K562 (cell line): ENCODE results near the gene COQ2. TPM values are rescaled to one million over a fixed set of nuclear protein-coding genes. Genes with fewer than 3 reads are reported as not detected.

Source experiments
- ATAC-seq: fragments of 200-7000 bp; cut with Tn5 transposase; 3 replicates; pipeline ENCODE4 v1.9.1; 2020; ENCODE audit warnings: moderate library complexity
- BruUV-seq: library from RNA; stranded (reverse); fragments of 400-500 nt; replicated peaks from 2 replicates; lab custom pipeline; 2021; lab: Mats Ljungman, UMichigan
- CTCF ChIA-PET: fragments of 300-600 bp; formaldehyde crosslinking; extraction: SDS; loops from one replicate; lab custom pipeline; 2021; ENCODE audit warnings: low intra/inter-chr PET ratio; lab: Yijun Ruan, JAX
- POLR2A ChIA-PET: fragments of 300-600, 350-650 bp; sonication (Branson Sonifier 250); formaldehyde crosslinking; extraction: SDS; loops from one replicate; lab custom pipeline; 2021; ENCODE audit warnings: antibody characterized with exemption, inconsistent platforms; lab: Yijun Ruan, JAX
- DNase-seq, 4 experiments: peaks; one replicate each; pipeline versions ENCODE4 v3.0.0 to v3.0.0-alpha.2; 2011 to 2018; ENCODE audit warnings: low spot score in 3 of 4, mixed read lengths in 3 of 4; ENCODE audit errors: extremely low read depth in 1 of 4
- FAIRE-seq: peaks from 2 replicates; lab custom pipeline; 2011; peaks lifted over from hg19 to GRCh38; lab: Jason Lieb, UNC
- H2AFZ ChIP-seq: 2 replicates; pipeline ENCODE4 v1.6.0; 2011; ENCODE audit warnings: low read depth, low read length, control low read depth, inconsistent platforms
- H3K27ac ChIP-seq: fragments of 200-600 bp; 3 replicates; pipeline ENCODE4 v1.8.0; 2011; ENCODE audit warnings: low read depth, mild to moderate bottlenecking, control low read depth, inconsistent platforms, low read length, moderate library complexity, mixed read lengths; ENCODE audit errors: extremely low read depth
- H3K27me3 ChIP-seq, 2 experiments: fragments of 300-600 bp in 1 of 2; 2 replicates in 1 of 2; 3 replicates in 1 of 2; pipeline versions ENCODE4 v1.6.0 to v1.8.0; 2011; ENCODE audit warnings: inconsistent platforms in 2 of 2, low read length in 2 of 2, mild to moderate bottlenecking in 1 of 2, mixed read lengths in 1 of 2, moderate library complexity in 1 of 2; ENCODE audit not compliant: control insufficient read depth in 2 of 2, insufficient read depth in 2 of 2
- H3K36me3 ChIP-seq: fragments of 300-600 bp; 3 replicates; pipeline ENCODE4 v1.8.0; 2011; ENCODE audit warnings: mild to moderate bottlenecking, low read length, inconsistent platforms; ENCODE audit not compliant: control insufficient read depth, insufficient read depth
- H3K4me1 ChIP-seq, 2 experiments: fragments of 200-600 bp in 1 of 2; replicated peaks in 1 of 2; 2 replicates in 1 of 2; 3 replicates in 1 of 2; pipeline versions ENCODE4 v1.5.1 to v1.8.0; 2011; ENCODE audit warnings: inconsistent platforms in 2 of 2, low read length in 2 of 2, mild to moderate bottlenecking in 1 of 2, mixed read lengths in 1 of 2, moderate library complexity in 1 of 2; ENCODE audit not compliant: control insufficient read depth in 2 of 2, insufficient read depth in 2 of 2
- H3K4me2 ChIP-seq: 2 replicates; pipeline ENCODE4 v1.6.1; 2011; ENCODE audit warnings: low read length, control low read depth, inconsistent platforms, mixed read lengths; ENCODE audit not compliant: insufficient read depth
- H3K4me3 ChIP-seq: fragments of 200-600 bp; sonication (generic), shearing (Covaris generic); 2 replicates; pipeline ENCODE4 v1.5.1; 2016; ENCODE audit warnings: control low read depth, inconsistent platforms
- H3K79me2 ChIP-seq: fragments of 200-600 bp; 3 replicates; pipeline ENCODE4 v1.8.0; 2011; ENCODE audit warnings: low read length, inconsistent platforms; ENCODE audit not compliant: control insufficient read depth, insufficient read depth
- H3K9ac ChIP-seq, 2 experiments: 2 replicates each; pipeline versions ENCODE4 v1.6.0 to v1.6.1; 2011; ENCODE audit warnings: low read depth in 2 of 2, low read length in 2 of 2, control low read depth in 1 of 2, inconsistent platforms in 1 of 2, mild to moderate bottlenecking in 1 of 2, mixed read lengths in 1 of 2; ENCODE audit not compliant: insufficient read depth in 1 of 2
- H3K9me1 ChIP-seq: one replicate; pipeline ENCODE4 v1.6.0; 2011; ENCODE audit warnings: inconsistent platforms, mild to moderate bottlenecking, low read length, moderate library complexity; ENCODE audit not compliant: control insufficient read depth, insufficient read depth
- H3K9me3 ChIP-seq: replicated peaks from 2 replicates; pipeline ENCODE4 v1.5.1; 2011; ENCODE audit warnings: low read depth, low read length, inconsistent platforms; ENCODE audit not compliant: control insufficient read depth, insufficient read depth
- H4K20me1 ChIP-seq: replicated peaks from 2 replicates; pipeline ENCODE4 v1.6.1; 2011; ENCODE audit warnings: low read length, inconsistent platforms, mixed read lengths; ENCODE audit not compliant: control insufficient read depth, insufficient read depth
- ELF4 ChIP-seq: fragments of 450-650 bp; formaldehyde crosslinking; IDR thresholded peaks from 2 replicates; pipeline ENCODE4 v1.4.0; 2022; ENCODE audit warnings: missing genetic modification characterization
- FOXJ2 ChIP-seq: fragments of 200-800 bp; sonication (Bioruptor generic); IDR thresholded peaks from 2 replicates; pipeline ENCODE4 v1.6.1; 2016; ENCODE audit warnings: missing genetic modification characterization, missing compliant biosample characterization
- LARP7 ChIP-seq: fragments of 450-650 bp; IDR thresholded peaks from 2 replicates; pipeline ENCODE4 v1.6.1; 2016
- MTF1 ChIP-seq: fragments of 250-450 bp; sonication (Bioruptor Pico); IDR thresholded peaks from 2 replicates; pipeline ENCODE4 v1.9.0; 2021; ENCODE audit warnings: moderate library complexity, mild to moderate bottlenecking, inconsistent platforms, borderline replicate concordance
- NFATC3 ChIP-seq: fragments of 450-650 bp; IDR thresholded peaks from 2 replicates; pipeline ENCODE4 v1.6.1; 2017; ENCODE audit warnings: mild to moderate bottlenecking
- NFE2L1 ChIP-seq: fragments of 450-650 bp; IDR thresholded peaks from 2 replicates; pipeline ENCODE4 v1.6.1; 2016; ENCODE audit warnings: missing genetic modification characterization, low read depth, mild to moderate bottlenecking, missing compliant biosample characterization, moderate library complexity, borderline replicate concordance
- RFX7 ChIP-seq: fragments of 250-450 bp; sonication (Bioruptor Pico); IDR thresholded peaks from 2 replicates; pipeline ENCODE4 v1.5.1; 2021; ENCODE audit warnings: mild to moderate bottlenecking
- SIX5 ChIP-seq, 2 experiments: IDR thresholded peaks; 2 replicates each; pipeline ENCODE4 v1.6.1; 2011; ENCODE audit warnings: low read length in 2 of 2, borderline replicate concordance in 1 of 2, low read depth in 1 of 2, mild to moderate bottlenecking in 1 of 2, moderate library complexity in 1 of 2; ENCODE audit not compliant: insufficient read depth in 1 of 2
- WGBS: fragments of 100-300 bp; shearing (Covaris generic); methylation state at CpG from one replicate; pipeline ENCODE4 v1.1.6; 2016; ENCODE audit warnings: low coverage, mixed read lengths; ENCODE audit not compliant: insufficient coverage; ENCODE audit errors: missing lambda C conversion rate; 5-methylcytosine and 5-hydroxymethylcytosine counted together
- in situ Hi-C: fragments of 300-500 bp; cut with MboI; formaldehyde crosslinking; loops from 4 replicates; pipeline ENCODE4 v1.15.0; 2018; ENCODE audit warnings: inconsistent platforms, mixed read lengths
- intact Hi-C: fragments of 100-400 bp; cut with micrococcal nuclease; formaldehyde crosslinking; loops from 2 replicates; pipeline ENCODE4 v1.14.2; 2022
- polyA plus RNA-seq, 8 experiments: library from polyadenylated mRNA; depleted of rRNA in 4 of 8; stranded (reverse) in 5 of 8; unstranded in 3 of 8; fragments of >200 nt; fragmentation: Nextera tagmentation in 2 of 8; fragmentation: Illumina TruSeq in 1 of 8; extraction: Ambion mirVana in 2 of 8; extraction: Trizol in 1 of 8; gene quantifications; 2 replicates each; pipeline versions ENCODE4 v1.2.1 to v1.2.3, GENCODE V29; 2011 to 2014; ENCODE audit warnings: inconsistent platforms in 1 of 8, missing spikeins in 1 of 8
- total RNA-seq, 7 experiments: library from RNA; depleted of rRNA in 6 of 7; stranded (reverse); fragments of >200 nt in 6 of 7; fragmentation: Illumina TruSeq in 2 of 7; extraction: Trizol in 2 of 7; gene quantifications; 2 replicates each; pipeline versions ENCODE4 v1.2.1 to v1.2.3, GENCODE V29; 2011 to 2021; ENCODE audit warnings: low replicate concordance in 1 of 7
- TF ChIP-seq, protein P1 (sequence below): sonication (generic); formaldehyde crosslinking; IDR thresholded peaks from 2 replicates; pipeline ENCODE4 v1.8.1; 2023; ENCODE audit warnings: mild to moderate bottlenecking, missing genetic modification reagents
- TF ChIP-seq, protein P2 (sequence below): fragments of 250-450 bp; sonication (Bioruptor Pico); IDR thresholded peaks from 2 replicates; pipeline ENCODE4 v1.9.0; 2021; ENCODE audit warnings: mild to moderate bottlenecking

The COQ2 gene
- total and polyA plus RNA-seq, 9 of the 15 experiments (the other 6 are each of a cell fraction or from before 2014, with no cell fraction given) = 1.9 to 13.5 (median 11.8) TPM

DNA sequence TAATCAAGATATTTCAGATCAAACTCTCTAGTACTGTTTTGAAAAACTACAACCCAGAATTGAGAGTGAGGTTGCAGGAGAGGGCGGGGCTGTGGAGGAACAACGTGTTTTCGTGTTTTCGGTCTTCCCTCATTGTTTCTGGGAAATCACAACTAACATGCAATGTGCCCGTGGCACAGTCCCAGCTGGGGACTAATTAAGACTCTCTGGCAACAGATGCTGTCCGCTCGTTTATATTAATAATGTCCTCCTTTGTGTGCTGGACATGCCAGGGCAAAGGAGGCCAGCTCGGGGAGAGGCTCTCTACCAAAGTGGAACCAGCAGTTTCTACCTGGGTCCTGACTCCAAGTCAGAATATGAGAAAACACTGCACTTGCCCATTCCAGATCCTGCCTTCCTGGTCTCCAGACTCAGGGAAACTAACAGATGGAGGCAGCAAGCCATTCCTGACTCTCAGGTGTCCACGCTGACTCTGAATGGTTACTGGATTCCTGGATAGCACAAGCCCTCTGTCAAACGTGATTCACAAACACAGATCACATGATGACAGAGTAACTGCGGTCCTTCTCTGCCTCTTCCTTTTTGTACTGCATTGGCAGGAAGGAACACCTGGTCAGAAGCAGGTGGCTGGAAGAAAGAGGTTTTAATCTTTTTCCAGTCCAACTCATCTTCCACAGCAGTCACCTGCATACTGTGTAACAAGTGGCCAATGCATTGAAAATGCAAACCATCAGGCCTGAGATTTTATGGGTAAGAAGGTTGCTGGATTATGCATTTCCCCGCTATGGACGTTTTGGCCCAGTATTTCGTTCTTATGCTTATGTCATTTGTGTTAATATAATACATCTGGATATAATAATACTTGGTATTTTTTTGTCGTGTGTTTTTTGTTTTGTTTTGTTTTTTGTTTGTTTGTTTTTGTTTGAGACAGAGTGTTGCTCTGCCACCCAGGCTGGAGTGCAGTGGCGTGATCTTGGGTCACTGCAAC lies 65.0 kb downstream of the COQ2 start:
- ChIA-PET CTCF (no interaction called here), POLR2A (no interaction called here)
- Histone ChIP-seq H3K4me1 (no peaks in the 10 kb centered on the region; a peak in 2 of 5 replicates), H4K20me1 (no peaks in the 10 kb centered on the region), H3K79me2 (no peaks in the 10 kb centered on the region), H3K27me3 (peaks cover 0 to 8% of the 10 kb centered on the region in 2 experiments; a peak in 2 of 5 replicates), H3K36me3 (no peaks in the 10 kb centered on the region), H3K4me3 (no peak overlapping the region), H3K27ac (no peak overlapping the region), H3K9me3 (no peaks in the 10 kb centered on the region; the same call in 1 of the 2 replicates), H3K4me2 (peak overlapping the region; percentile 39), H3K9ac (no peak overlapping the region), H2AFZ (peak overlapping the region; percentile 67), H3K9me1 (no peaks in the 10 kb centered on the region)
- 19% methylated on average over 16 of the region's 16 CpGs for WGBS
- FAIRE-seq (no peak), DNase-seq (no peak), ATAC-seq (no peak)
- TF ChIP-seq LARP7 (no peak), MTF1 (CRISPR knock-in tag) (no peak), RFX7 (CRISPR knock-in tag) (no peak), ELF4 (CRISPR knock-in tag) (no peak), NFATC3 (no peak), SIX5 (IDR thresholded peaks at IDR 0.05; ENCODE audit: borderline replicate concordance in 1 of 2, insufficient read depth in 1 of 2, low read depth in 1 of 2, low read length in 2 of 2) (no peak), NFE2L1 (tag) (no peak), FOXJ2 (no peak)
- TF ChIP-seq, protein P1, sequence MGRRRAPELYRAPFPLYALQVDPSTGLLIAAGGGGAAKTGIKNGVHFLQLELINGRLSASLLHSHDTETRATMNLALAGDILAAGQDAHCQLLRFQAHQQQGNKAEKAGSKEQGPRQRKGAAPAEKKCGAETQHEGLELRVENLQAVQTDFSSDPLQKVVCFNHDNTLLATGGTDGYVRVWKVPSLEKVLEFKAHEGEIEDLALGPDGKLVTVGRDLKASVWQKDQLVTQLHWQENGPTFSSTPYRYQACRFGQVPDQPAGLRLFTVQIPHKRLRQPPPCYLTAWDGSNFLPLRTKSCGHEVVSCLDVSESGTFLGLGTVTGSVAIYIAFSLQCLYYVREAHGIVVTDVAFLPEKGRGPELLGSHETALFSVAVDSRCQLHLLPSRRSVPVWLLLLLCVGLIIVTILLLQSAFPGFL (CRISPR knock-in tag) = no peak
- TF ChIP-seq, protein P2, sequence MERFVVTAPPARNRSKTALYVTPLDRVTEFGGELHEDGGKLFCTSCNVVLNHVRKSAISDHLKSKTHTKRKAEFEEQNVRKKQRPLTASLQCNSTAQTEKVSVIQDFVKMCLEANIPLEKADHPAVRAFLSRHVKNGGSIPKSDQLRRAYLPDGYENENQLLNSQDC (CRISPR knock-in tag) = no peak
- intact Hi-C loops = no loop called here
- in situ Hi-C loops = no loop called here
- no TSS peak for BruUV-seq
